Tibial artery (tissue), 4 donors: ENCODE results near the gene KCNMA1.
"Not testable (repeated sequence)": the region's sequence is repeated elsewhere in the genome, so short reads cannot be mapped to it uniquely, and the experiment has no call there.

ENCODE experiments used
- DNase-seq, 2 donors: peaks; one replicate each; pipeline ENCODE4 v3.0.0-alpha.2; 2019
- H3K27ac ChIP-seq, 2 donors: fragments of 200-600 bp; sonication (generic) in 1 of 2; 1 replicate in 1 of 2; 2 replicates in 1 of 2; pipeline ENCODE4 v1.5.1; 2018 to 2019; ENCODE audit warnings: mild to moderate bottlenecking in 1 of 2
- H3K27me3 ChIP-seq, 2 donors: fragments of 200-600 bp; sonication (generic) in 1 of 2; one replicate each; pipeline versions ENCODE4 v1.5.1 to v1.6.0; 2016 to 2019
- H3K36me3 ChIP-seq, 3 donors: fragments of 200-600 bp; sonication (generic) in 2 of 3; one replicate each; pipeline ENCODE4 v1.5.1; 2016 to 2019; ENCODE audit warnings: mild to moderate bottlenecking in 2 of 3
- H3K4me1 ChIP-seq, 4 donors: fragments of 200-600 bp; sonication (generic) in 2 of 4; 1 replicate in 3 of 4; 2 replicates in 1 of 4; pipeline ENCODE4 v1.5.1; 2016 to 2019
- H3K4me3 ChIP-seq, 2 donors: fragments of 200-600 bp; sonication (generic) in 1 of 2; 1 replicate in 1 of 2; 2 replicates in 1 of 2; pipeline ENCODE4 v1.5.1; 2018 to 2019; ENCODE audit warnings: mild to moderate bottlenecking in 2 of 2
- H3K9me3 ChIP-seq, 3 donors: fragments of 200-600 bp; sonication (generic) in 1 of 3; one replicate each; pipeline ENCODE4 v1.5.1; 2016 to 2019
- CTCF ChIP-seq, 2 experiments: fragments of 200-600 bp in 1 of 2; fragments of 450-650 bp in 1 of 2; IDR thresholded peaks; one replicate each; pipeline ENCODE4 v1.5.1; 2017 to 2019; ENCODE audit warnings: antibody characterized with exemption in 2 of 2, mild to moderate bottlenecking in 1 of 2, moderate library complexity in 1 of 2
- intact Hi-C: fragments of 100-400 bp; cut with DNase I; formaldehyde crosslinking; loops from one replicate; pipeline ENCODE4 v1.15.0; 2023; ENCODE audit warnings: low total_unique reads

KCNMA1 gene

DNA sequence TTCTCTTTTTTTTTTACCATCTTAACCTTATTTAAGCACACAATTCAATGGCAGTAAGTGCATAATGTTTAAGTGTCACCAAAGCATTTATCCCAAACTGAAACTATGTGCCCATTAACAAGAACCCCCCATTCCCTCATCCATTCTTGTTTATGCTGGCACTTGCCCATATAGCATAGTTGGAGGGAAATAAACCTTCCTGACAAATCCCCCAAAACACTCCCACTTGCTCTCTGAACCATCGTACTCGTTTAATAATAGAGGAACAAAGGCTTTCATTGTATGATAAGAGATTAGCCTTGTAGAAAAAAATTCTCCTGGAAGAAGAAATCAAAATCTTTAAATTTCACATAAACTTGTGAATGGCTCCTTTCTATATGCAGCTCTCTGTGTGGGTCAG lies 26.4 kb upstream of the KCNMA1 start:
- peaks cover 0 to 6% of the 10 kb centered on the region in 2 donors for H3K27me3 ChIP-seq
- H3K9me3 ChIP-seq: peaks cover 0 to 4% (median 0%) of the 10 kb centered on the region in 3 donors
- DNase-seq: no peak
- no peak overlapping the region for H3K27ac ChIP-seq
- H3K36me3 ChIP-seq: no peaks in the 10 kb centered on the region
- no peak overlapping the region for H3K4me3 ChIP-seq
- H3K4me1 ChIP-seq: no peaks in the 10 kb centered on the region
- TF ChIP-seq CTCF (IDR thresholded peaks at IDR 0.05): no peak
- intact Hi-C loops: no loop called here

GRCh38 chr10:77661674-77662073 lies 24.1 kb upstream of the KCNMA1 start:
- Histone ChIP-seq H3K4me3 (no peak overlapping the region), H3K4me1 (no peaks in the 10 kb centered on the region), H3K9me3 (peaks cover 0 to 6% (median 0%) of the 10 kb centered on the region in 3 donors), H3K36me3 (no peaks in the 10 kb centered on the region), H3K27me3 (no peaks in the 10 kb centered on the region), H3K27ac (no peak overlapping the region)
- TF ChIP-seq CTCF (IDR thresholded peaks at IDR 0.05): no peak
- intact Hi-C loops: no loop called here
- no peak for DNase-seq

DNA sequence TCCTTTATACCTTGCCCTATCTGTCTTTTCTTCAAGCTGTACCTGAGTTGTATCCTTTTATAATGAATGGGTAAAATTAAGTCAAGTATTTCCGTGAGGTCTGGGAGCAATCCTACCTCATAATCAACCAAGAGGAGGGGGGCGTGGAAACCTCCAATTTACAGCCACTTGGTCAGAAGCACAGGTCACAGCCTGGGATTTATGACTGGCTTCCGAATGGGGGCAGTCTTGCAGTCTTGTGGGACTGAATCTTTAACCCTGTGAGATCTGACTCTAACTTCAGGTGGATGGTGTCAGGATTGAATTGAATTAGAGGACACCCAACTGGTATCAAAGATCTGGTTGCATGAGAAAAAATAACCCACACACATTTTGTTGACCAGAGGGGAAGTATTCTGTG lies 23.5 kb upstream of the KCNMA1 start:
- no peak for DNase-seq
- H3K36me3 ChIP-seq: no peaks in the 10 kb centered on the region
- no peak for TF ChIP-seq CTCF (IDR thresholded peaks at IDR 0.05)
- H3K4me1 ChIP-seq: no peaks in the 10 kb centered on the region
- intact Hi-C loops: no loop called here
- H3K4me3 ChIP-seq: no peak overlapping the region
- H3K27me3 ChIP-seq: no peaks in the 10 kb centered on the region
- no peak overlapping the region for H3K27ac ChIP-seq
- H3K9me3 ChIP-seq: peaks cover 0 to 6% (median 0%) of the 10 kb centered on the region in 3 donors

DNA sequence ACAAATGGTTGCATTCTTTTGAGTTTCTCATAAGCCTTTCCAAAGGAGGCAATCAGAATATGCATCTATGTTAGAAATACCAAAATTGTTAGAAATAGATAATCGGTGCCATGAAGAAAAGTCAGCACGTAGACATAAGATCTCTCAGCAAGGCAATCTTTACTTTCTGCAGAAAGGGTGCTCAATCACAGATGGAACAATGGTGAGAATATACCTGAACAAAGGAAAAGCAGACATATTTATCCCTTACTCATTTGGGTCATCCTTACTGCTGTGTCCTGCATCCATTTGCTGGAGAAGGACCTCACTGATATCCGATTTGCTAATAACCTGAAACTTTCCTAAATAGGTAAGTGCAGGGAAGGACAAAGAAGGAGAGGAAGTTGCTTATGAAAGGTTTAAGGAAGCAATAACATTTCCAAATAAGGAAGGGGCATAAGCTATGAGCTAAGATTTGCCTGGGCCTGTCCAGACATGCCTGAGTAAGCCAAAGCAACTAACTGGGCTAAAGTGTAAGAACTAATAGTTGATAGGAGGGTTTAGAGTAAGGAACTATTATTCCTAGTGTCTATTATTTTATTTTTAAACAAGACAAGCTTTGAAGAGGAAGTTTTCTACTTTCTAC lies 21.6 kb upstream of the KCNMA1 start:
- H3K4me3 ChIP-seq, H3K36me3 ChIP-seq, H3K4me1 ChIP-seq, H3K9me3 ChIP-seq, DNase-seq, intact Hi-C loops, H3K27ac ChIP-seq, H3K27me3 ChIP-seq: not testable (repeated sequence)

DNA sequence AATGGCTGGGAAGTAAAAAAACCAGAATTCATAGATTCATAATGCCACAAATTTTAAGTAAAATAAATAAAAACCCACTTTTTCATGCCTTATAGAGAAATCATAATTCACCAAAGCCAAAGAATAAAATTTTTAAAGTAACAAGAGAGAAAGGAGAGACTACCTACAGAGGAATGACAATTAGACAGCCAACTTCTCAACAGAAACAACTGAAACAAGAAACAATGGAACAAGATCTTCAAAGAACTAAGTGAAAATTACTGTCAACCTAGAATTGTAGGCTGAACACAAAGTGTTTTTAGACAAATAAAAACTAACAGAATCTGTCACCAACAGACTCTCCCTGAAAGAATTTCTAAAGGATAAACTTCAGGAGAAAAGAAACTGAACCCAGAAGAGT lies 15.6 kb upstream of the KCNMA1 start:
- intact Hi-C loops: no loop called here
- no peak for DNase-seq
- no peak for TF ChIP-seq CTCF (IDR thresholded peaks at IDR 0.05)
- Histone ChIP-seq H3K4me1 (no peaks in the 10 kb centered on the region), H3K27me3 (peaks cover 0 to 3% of the 10 kb centered on the region in 2 donors), H3K27ac (no peak overlapping the region), H3K36me3 (no peaks in the 10 kb centered on the region), H3K4me3 (no peak overlapping the region), H3K9me3 (peaks cover 0 to 7% (median 0%) of the 10 kb centered on the region in 3 donors)

- no peaks in the 10 kb centered on the region for H3K36me3 ChIP-seq
- H3K4me1 ChIP-seq: no peaks in the 10 kb centered on the region
- TF ChIP-seq CTCF (IDR thresholded peaks at IDR 0.05): no peak
- DNase-seq: no peak
- H3K4me3 ChIP-seq: no peak overlapping the region
- peaks cover 0 to 10% of the 10 kb centered on the region in 2 donors for H3K27me3 ChIP-seq
- peaks cover 0 to 7% (median 0%) of the 10 kb centered on the region in 3 donors for H3K9me3 ChIP-seq
- no peak overlapping the region for H3K27ac ChIP-seq
- intact Hi-C loops: no loop called here
Measured at GRCh38 chr10:77649333-77650331, 12.0 kb upstream of the KCNMA1 start.
